RWPE1 (cell line): ENCODE measurements around the gene DNAJC10.

Source experiments
- CTCF ChIA-PET: fragments of 350-600 bp; sonication (Branson Sonifier 250); formaldehyde crosslinking; extraction: SDS; loops from one replicate; lab custom pipeline; 2021; lab: Yijun Ruan, JAX
- POLR2A ChIA-PET: fragments of 400-600 bp; formaldehyde crosslinking; extraction: SDS; loops from one replicate; lab custom pipeline; 2020; ENCODE audit warnings: antibody characterized with exemption; ENCODE audit not compliant: low non-redundant PET; lab: Yijun Ruan, JAX
- DNase-seq: peaks from one replicate; pipeline ENCODE4 v3.0.0; 2012; ENCODE audit warnings: low spot score
- H3K27ac ChIP-seq: fragments of 450-650 bp; 2 replicates; pipeline ENCODE4 v1.5.1; 2017
- CTCF ChIP-seq: fragments of 450-650 bp; conservative IDR thresholded peaks from 2 replicates; pipeline ENCODE4 v1.5.1; 2017; ENCODE audit warnings: low read depth, mild to moderate bottlenecking

The DNAJC10 gene

GRCh38 chr2:182804128-182804527 lies 88.1 kb downstream of the DNAJC10 start:
- no peak for DNase-seq
- no peak overlapping the region for H3K27ac ChIP-seq
- ChIA-PET POLR2A (no interaction called here), CTCF (no interaction called here)
- no peak for TF ChIP-seq CTCF

- H3K27ac ChIP-seq: no peak overlapping the region
- CTCF ChIA-PET: interaction anchor here (0.6 kb wide), 1 partner anchor 19 kb away, joined by 4 read pairs; no protein-coding TSS in a partner anchor
- DNase-seq: no peak
- POLR2A ChIA-PET: no interaction called here
- TF ChIP-seq CTCF: no peak
Observed at GRCh38 chr2:182807319-182807718, 91.3 kb downstream of the DNAJC10 start.

- ChIA-PET POLR2A (no interaction called here), CTCF (interaction anchor here (0.6 kb wide), 1 partner anchor 172 kb away, joined by 4 read pairs; no protein-coding TSS in a partner anchor)
- TF ChIP-seq CTCF: no peak
- DNase-seq: no peak
- H3K27ac ChIP-seq: no peak overlapping the region
Observed at GRCh38 chr2:182810087-182810486, 94.0 kb downstream of the DNAJC10 start.

GRCh38 chr2:182814380-182814779 lies 98.3 kb downstream of the DNAJC10 start:
- no peak for TF ChIP-seq CTCF
- DNase-seq: no peak
- no peak overlapping the region for H3K27ac ChIP-seq
- POLR2A ChIA-PET: no interaction called here
- CTCF ChIA-PET: no interaction called here

- H3K27ac ChIP-seq: no peak overlapping the region
- no peak for TF ChIP-seq CTCF
- POLR2A ChIA-PET: no interaction called here
- DNase-seq: no peak
- CTCF ChIA-PET: no interaction called here
Observed at GRCh38 chr2:182814804-182815203, 98.7 kb downstream of the DNAJC10 start.

GRCh38 chr2:182816866-182817265 lies 100.8 kb downstream of the DNAJC10 start:
- POLR2A ChIA-PET: no interaction called here
- no peak overlapping the region for H3K27ac ChIP-seq
- CTCF ChIA-PET: no interaction called here
- DNase-seq: no peak
- TF ChIP-seq CTCF: no peak
